Activated T-cell treated with anti-CD3 and anti-CD28 coated beads, Interleukin-2, amount 50 U/mL, for 72 hours (primary cell): ENCODE measurements around the gene USP47. TPM values are rescaled to one million over a fixed set of nuclear protein-coding genes. Genes with fewer than 3 reads are reported as not detected.

Source experiments
- ATAC-seq, 2 donors: fragments of 150-1000 bp; cut with Tn5 transposase; replicated peaks in 1 of 2; 2 replicates each; pipeline ENCODE4 v1.10.0; 2021; ENCODE audit warnings: moderate library complexity in 2 of 2, mild to moderate bottlenecking in 1 of 2
- DNase-seq, 2 donors: peaks; one replicate each; pipeline ENCODE4 v3.0.0; 2021 to 2022; ENCODE audit warnings: mixed read lengths in 1 of 2
- H3K27ac Mint-ChIP-seq: one replicate; pipeline ENCODE4 v1.8.0; 2022; ENCODE audit warnings: mild to moderate bottlenecking, moderate library complexity, mixed read lengths
- H3K27me3 Mint-ChIP-seq: one replicate; pipeline ENCODE4 v1.8.0; 2022; ENCODE audit warnings: low read depth, mixed read lengths
- H3K36me3 Mint-ChIP-seq, 2 donors: one replicate each; pipeline ENCODE4 v1.8.0; 2022; ENCODE audit warnings: mixed read lengths in 2 of 2, mild to moderate bottlenecking in 1 of 2; ENCODE audit not compliant: insufficient read depth in 2 of 2
- H3K4me1 Mint-ChIP-seq: one replicate; pipeline ENCODE4 v1.8.0; 2022; ENCODE audit warnings: low read depth, mixed read lengths
- H3K4me3 Mint-ChIP-seq, 2 donors: one replicate each; pipeline ENCODE4 v1.8.0; 2022; ENCODE audit warnings: mild to moderate bottlenecking in 2 of 2, mixed read lengths in 2 of 2, moderate library complexity in 2 of 2
- H3K9me3 Mint-ChIP-seq, 2 donors: one replicate each; pipeline ENCODE4 v1.8.0; 2022; ENCODE audit warnings: mixed read lengths in 2 of 2
- total RNA-seq, 2 donors: library from RNA; stranded (reverse); gene quantifications; one replicate each; pipeline ENCODE4 v1.2.3, GENCODE V29; 2022

The USP47 gene
- total RNA-seq, 2 donors from 2014 or later: 75.8 to 85.6 TPM

- no peaks in the 10 kb centered on the region for H3K9me3 Mint-ChIP-seq
These were observed 117.8 kb downstream of the USP47 start for GRCh38 chr11:11959601-11960000.

DNA sequence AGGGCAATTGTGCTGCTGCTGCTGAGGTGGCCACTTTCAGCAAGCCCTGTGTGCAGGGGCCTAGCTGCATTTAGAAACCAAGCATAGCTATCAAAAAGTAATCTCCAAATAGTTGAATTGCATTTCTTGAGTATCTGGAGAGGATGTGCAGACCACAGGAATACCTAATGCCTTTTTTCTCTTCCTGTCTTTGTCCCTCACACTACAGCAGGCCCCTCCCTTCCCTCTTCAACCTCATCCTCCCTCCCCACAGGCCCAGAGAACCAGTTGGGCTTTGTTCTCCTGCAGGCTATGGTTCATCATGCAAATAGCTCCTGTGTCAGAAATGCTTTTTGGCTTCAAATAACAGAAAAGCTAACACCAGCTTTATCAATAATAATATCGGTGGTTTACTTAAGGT is 118.9 kb downstream of the USP47 start:
- Mint-ChIP-seq H3K4me3 (no peak overlapping the region), H3K27ac (peak overlapping the region; percentile 30), H3K36me3 (peaks cover 0 to 10% of the 10 kb centered on the region in 2 donors), H3K27me3 (no peaks in the 10 kb centered on the region), H3K4me1 (peaks cover 24% of the 10 kb centered on the region), H3K9me3 (no peaks in the 10 kb centered on the region)
- DNase-seq (no peak), ATAC-seq (peak; percentile 10 to 33)

More at GRCh38 chr11:11959601-11960000, 117.8 kb downstream of the USP47 start:
- no peak for DNase-seq
- H3K36me3 Mint-ChIP-seq: peaks cover 0 to 11% of the 10 kb centered on the region in 2 donors
- no peaks in the 10 kb centered on the region for H3K27me3 Mint-ChIP-seq
- no peak overlapping the region for H3K4me3 Mint-ChIP-seq
- no peak for ATAC-seq
- no peak overlapping the region for H3K27ac Mint-ChIP-seq
- H3K4me1 Mint-ChIP-seq: peaks cover 24% of the 10 kb centered on the region

DNA sequence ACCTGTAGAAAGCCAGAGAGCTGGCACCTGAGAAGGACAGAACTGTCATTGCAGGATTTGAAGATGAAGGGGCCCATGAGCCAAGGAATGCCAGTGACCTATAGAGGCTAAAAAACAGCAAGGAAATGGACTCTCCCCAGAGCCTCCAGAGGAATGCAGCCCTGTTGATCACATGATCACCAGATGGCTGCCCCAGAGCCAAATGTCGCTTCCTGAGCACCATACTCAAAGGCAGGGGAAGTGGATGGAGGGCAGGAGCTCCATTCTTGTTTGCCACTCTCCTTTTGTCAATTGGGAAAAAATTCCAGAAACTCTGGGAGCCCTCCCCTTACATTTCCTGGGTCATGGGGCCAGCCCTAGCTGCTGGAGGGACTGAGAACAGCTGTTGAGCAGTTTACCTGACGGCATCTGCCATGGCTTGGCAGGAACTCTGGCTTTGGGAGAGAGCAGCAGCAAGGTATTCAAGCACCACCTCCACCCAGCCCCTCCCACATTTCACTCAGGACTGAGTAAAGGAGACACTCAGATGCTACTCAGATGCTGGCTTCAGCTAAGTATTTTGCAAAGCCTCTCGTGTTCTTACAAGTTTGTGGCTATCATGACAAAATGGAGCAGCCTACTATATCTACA is 119.7 kb downstream of the USP47 start:
- H3K27ac Mint-ChIP-seq: no peak overlapping the region
- H3K9me3 Mint-ChIP-seq: no peaks in the 10 kb centered on the region
- DNase-seq (no peak), ATAC-seq (no peak)
- peaks cover 0 to 4% of the 10 kb centered on the region in 2 donors for H3K36me3 Mint-ChIP-seq
- H3K27me3 Mint-ChIP-seq: no peaks in the 10 kb centered on the region
- H3K4me3 Mint-ChIP-seq: no peak overlapping the region
- peaks cover 24% of the 10 kb centered on the region for H3K4me1 Mint-ChIP-seq

DNA sequence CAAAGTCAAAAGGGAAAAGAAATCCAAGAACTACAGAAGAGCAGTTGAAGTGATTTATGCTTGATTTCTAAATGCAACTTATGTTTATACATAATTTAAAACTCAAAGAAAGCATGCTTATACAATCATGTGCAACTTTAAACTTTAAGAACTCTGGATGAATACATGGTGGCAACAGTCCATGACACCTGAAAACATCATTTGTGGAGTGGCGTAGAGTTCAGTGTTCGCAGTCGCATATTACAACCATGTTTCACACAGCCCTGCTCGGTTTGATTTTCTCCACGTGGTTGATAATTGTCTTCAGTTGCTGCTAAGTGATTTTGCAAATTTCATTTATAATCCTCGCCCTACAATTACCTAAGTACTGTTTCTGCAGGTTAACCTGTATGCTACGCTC is 121.3 kb downstream of the USP47 start:
- H3K9me3 Mint-ChIP-seq: no peaks in the 10 kb centered on the region
- H3K4me1 Mint-ChIP-seq: peaks cover 28% of the 10 kb centered on the region
- no peaks in the 10 kb centered on the region for H3K27me3 Mint-ChIP-seq
- H3K36me3 Mint-ChIP-seq: no peaks in the 10 kb centered on the region
- DNase-seq: no peak
- H3K27ac Mint-ChIP-seq: no peak overlapping the region
- H3K4me3 Mint-ChIP-seq: no peak overlapping the region
- ATAC-seq: no peak

DNA sequence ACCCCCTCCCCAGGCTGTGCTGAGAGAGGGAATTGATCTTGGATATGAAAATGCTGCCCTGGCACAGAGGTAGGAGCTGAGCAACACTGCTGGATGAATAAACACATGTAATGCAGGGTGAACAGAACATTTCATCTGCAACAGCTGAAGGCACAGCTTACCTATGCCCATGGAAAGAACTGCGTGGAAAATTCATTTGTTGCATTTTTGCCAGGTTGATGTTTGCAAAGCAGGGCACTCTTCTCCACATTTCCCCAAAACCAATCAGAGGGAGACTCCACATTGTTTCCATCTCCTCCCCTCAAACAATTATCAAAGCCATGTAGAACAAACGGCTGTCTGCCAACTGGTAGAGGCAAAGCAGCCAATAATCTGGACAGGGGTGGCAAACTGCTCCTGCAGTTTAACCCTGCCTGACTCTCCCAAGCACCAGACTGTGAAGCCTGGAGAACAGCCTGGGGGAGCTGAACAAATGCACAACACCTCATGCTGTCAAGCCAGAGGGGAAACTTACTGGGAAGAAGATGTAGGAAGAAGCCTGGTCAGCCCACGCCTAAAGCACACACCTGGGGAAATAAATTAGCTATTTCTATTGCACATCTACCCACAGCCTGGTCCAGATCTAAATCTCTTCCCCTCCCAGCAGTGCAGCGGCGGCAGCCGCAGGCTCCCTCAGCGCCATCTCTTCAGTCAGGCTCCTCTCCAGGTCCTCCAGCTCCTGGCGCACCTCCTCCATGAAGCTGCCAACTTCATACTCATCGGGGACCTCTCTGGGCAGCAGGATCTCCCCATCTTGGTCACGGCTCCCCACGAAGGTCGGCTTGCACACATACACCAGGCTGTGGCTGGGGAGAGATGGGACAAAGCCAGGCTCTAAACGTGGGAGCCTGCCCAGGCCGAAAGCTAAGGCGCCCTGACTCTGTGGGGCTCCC is 122.3 kb downstream of the USP47 start:
- ATAC-seq (no peak), DNase-seq (no peak)
- Mint-ChIP-seq H3K4me1 (peaks cover 28% of the 10 kb centered on the region), H3K27me3 (no peaks in the 10 kb centered on the region), H3K9me3 (no peaks in the 10 kb centered on the region), H3K36me3 (no peaks in the 10 kb centered on the region), H3K27ac (no peak overlapping the region), H3K4me3 (no peak overlapping the region)

GRCh38 chr11:11964774-11965150 is 123.0 kb downstream of the USP47 start:
- Mint-ChIP-seq H3K9me3 (no peaks in the 10 kb centered on the region), H3K4me1 (peaks cover 21% of the 10 kb centered on the region), H3K27me3 (no peaks in the 10 kb centered on the region), H3K27ac (no peak overlapping the region), H3K36me3 (no peaks in the 10 kb centered on the region), H3K4me3 (no peak overlapping the region)
- ATAC-seq (no peak), DNase-seq (no peak)

DNA sequence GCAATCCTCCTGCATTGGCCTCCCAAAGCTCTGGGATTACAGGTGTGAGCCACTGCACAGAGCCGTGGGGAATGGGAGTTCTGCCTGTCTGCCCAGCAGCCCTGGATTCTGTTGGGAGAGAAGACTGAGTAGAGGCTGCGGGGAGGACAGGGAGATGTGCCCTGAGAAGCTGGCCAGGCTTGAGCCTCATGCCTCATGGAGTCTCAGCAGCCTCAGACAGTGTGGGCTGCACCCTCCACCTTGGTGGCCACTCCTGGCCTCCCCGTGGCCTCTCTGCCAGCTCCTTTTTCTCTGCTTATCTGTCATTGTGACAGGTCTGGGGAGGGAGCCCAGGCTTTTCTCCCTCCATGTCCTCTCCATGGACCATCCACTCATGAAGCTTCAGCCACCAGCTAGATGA is 123.4 kb downstream of the USP47 start:
- H3K9me3 Mint-ChIP-seq: no peaks in the 10 kb centered on the region
- H3K36me3 Mint-ChIP-seq: no peaks in the 10 kb centered on the region
- peaks cover 17% of the 10 kb centered on the region for H3K4me1 Mint-ChIP-seq
- no peaks in the 10 kb centered on the region for H3K27me3 Mint-ChIP-seq
- ATAC-seq: no peak
- no peak overlapping the region for H3K27ac Mint-ChIP-seq
- no peak overlapping the region for H3K4me3 Mint-ChIP-seq
- no peak for DNase-seq

GRCh38 chr11:11965656-11966353 is 124.0 kb downstream of the USP47 start:
- peaks cover 11% of the 10 kb centered on the region for H3K4me1 Mint-ChIP-seq
- H3K4me3 Mint-ChIP-seq: no peak overlapping the region
- no peaks in the 10 kb centered on the region for H3K27me3 Mint-ChIP-seq
- no peaks in the 10 kb centered on the region for H3K36me3 Mint-ChIP-seq
- ATAC-seq (no peak), DNase-seq (no peak)
- H3K9me3 Mint-ChIP-seq: no peaks in the 10 kb centered on the region
- H3K27ac Mint-ChIP-seq: peak overlapping the region; percentile 72

- no peaks in the 10 kb centered on the region for H3K36me3 Mint-ChIP-seq
- ATAC-seq (peak in 1 of 2 donors; percentile 3), DNase-seq (no peak)
- H3K9me3 Mint-ChIP-seq: no peaks in the 10 kb centered on the region
- no peak overlapping the region for H3K27ac Mint-ChIP-seq
- peaks cover 5% of the 10 kb centered on the region for H3K4me1 Mint-ChIP-seq
- H3K4me3 Mint-ChIP-seq: no peak overlapping the region
- no peaks in the 10 kb centered on the region for H3K27me3 Mint-ChIP-seq
These were observed 124.6 kb downstream of the USP47 start for GRCh38 chr11:11966354-11966741.

GRCh38 chr11:11966826-11967668 is 125.3 kb downstream of the USP47 start:
- H3K4me1 Mint-ChIP-seq: peaks cover 4% of the 10 kb centered on the region
- no peaks in the 10 kb centered on the region for H3K36me3 Mint-ChIP-seq
- no peak overlapping the region for H3K27ac Mint-ChIP-seq
- H3K9me3 Mint-ChIP-seq: no peaks in the 10 kb centered on the region
- no peaks in the 10 kb centered on the region for H3K27me3 Mint-ChIP-seq
- ATAC-seq: peak; percentile 78 to 82
- peak; percentile 74 to 78 for DNase-seq
- H3K4me3 Mint-ChIP-seq: no peak overlapping the region

DNA sequence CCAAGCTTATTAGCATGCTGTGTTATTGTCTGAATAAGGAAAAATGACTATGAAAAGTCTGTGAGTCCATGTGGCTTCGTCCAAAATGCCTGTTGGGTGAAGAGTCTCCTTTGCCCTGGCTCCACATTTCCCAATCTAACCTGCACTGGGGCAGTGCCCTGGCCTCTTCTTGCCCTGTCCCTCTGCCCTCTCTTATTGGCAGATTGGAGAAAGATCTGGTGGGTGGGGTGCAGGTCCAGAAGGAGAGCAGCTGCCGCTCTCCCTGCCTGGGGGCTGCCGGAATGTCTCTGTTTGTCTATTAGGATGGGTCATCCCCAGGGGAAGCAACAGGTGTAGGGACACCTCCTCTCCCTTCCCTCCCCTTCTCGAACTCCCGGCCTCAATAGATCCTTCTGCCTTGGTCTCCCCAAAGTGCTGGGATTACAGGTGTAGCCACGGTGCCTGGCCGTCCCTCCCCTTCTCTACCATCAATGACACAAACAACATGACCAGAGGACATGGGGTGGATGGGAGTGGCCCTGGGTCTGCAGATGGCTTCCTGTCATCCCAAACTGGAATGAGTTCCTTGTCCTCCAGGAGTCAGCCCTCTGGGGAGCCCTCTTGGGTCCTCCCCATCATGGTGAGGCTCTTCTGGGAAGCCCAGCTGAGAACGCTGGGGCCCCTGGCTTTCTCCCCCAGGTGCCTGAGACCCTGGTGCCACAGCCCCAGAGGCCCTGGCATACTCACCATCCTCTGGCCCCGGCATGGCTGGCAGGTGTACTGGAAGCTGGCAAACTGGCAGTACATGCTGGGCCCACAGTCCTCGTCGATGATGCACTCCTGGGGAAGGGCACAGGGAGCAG is 126.1 kb downstream of the USP47 start:
- ATAC-seq (peak in 1 of 2 donors; percentile 2), DNase-seq (no peak)
- Mint-ChIP-seq H3K4me3 (no peak overlapping the region), H3K9me3 (no peaks in the 10 kb centered on the region), H3K27ac (no peak overlapping the region), H3K27me3 (no peaks in the 10 kb centered on the region), H3K36me3 (no peaks in the 10 kb centered on the region), H3K4me1 (peaks cover 4% of the 10 kb centered on the region)
